ENCODE results near the gene ATF7.

- no peak for TF ChIP-seq CTCF (IDR thresholded peaks at IDR 0.05)
- no peak for TF ChIP-seq ZFX (IDR thresholded peaks at IDR 0.05; ENCODE audit: borderline replicate concordance)
Measured at GRCh38 chr12:53603804-53604203, 22.4 kb downstream of the ATF7 start.
